ENCODE data around the gene PHACTR1.

Gene PHACTR1

DNA sequence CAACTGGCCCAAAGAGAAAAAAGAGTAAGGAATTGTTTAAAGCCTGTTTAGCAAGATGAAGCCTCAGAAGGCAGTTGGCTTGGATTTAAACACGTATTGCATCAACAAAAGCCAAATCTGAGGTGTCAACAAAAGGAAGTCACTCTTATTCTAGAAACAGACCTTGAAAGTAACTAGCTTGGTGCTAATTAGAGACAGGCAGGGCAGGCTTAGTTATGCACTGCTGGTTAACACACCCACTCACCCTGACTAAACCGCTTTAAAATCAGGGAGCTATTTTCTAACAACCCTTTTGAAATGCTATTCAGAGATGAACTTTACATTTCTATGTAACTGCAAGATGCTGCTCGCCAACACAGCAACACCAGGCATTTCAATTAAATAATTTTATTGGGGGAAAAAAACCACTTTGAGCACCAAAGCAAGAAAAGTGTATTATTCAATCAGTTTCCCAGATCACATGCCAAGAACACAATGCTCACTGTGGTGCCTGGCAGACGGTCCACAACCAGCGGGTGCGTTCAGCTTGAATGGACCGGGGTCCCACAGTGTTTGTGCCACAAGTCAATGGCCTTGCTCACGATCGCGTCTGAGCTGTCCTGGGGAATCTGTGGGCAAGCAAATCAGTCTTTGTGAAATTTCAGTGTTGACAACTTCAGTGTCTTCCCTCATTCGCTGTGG is 588.2 kb downstream of the PHACTR1 start:
- H3K4me3 ChIP-seq (ENCODE audit: low read depth, low read length): no peak overlapping the region
- DNase-seq (ENCODE audit: low read depth, low spot score): no peak
- in situ Hi-C loops (cut with HindIII; ENCODE audit: low sequenced_read_pairs): no loop called here
- TF ChIP-seq, protein P1, sequence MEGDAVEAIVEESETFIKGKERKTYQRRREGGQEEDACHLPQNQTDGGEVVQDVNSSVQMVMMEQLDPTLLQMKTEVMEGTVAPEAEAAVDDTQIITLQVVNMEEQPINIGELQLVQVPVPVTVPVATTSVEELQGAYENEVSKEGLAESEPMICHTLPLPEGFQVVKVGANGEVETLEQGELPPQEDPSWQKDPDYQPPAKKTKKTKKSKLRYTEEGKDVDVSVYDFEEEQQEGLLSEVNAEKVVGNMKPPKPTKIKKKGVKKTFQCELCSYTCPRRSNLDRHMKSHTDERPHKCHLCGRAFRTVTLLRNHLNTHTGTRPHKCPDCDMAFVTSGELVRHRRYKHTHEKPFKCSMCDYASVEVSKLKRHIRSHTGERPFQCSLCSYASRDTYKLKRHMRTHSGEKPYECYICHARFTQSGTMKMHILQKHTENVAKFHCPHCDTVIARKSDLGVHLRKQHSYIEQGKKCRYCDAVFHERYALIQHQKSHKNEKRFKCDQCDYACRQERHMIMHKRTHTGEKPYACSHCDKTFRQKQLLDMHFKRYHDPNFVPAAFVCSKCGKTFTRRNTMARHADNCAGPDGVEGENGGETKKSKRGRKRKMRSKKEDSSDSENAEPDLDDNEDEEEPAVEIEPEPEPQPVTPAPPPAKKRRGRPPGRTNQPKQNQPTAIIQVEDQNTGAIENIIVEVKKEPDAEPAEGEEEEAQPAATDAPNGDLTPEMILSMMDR (IDR thresholded peaks at IDR 0.05; ENCODE audit: low read depth, low read length): no peak

DNA sequence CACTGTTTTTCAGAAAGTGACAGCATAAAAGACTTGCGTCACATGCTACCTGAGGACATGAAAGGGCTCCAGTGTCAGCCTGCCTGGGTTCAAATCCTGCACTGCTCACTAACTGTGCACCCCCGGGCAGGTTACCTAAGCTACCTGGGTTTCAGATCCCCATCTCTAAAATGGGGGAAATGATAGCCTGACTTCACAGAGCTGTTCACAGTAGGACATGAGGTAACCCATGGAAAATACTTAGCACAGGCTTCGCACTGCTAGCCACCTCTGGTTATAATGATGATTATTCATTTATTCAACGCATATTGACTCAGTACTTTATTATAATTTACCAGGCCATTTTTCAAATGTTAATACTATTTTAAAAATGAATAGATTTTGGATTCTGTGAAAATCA is 588.7 kb downstream of the PHACTR1 start:
- DNase-seq (ENCODE audit: low read depth, low spot score): no peak
- no peak overlapping the region for H3K4me3 ChIP-seq (ENCODE audit: low read depth, low read length)
- TF ChIP-seq, protein P1 (IDR thresholded peaks at IDR 0.05; ENCODE audit: low read depth, low read length): no peak
- in situ Hi-C loops (cut with HindIII; ENCODE audit: low sequenced_read_pairs): no loop called here

DNA sequence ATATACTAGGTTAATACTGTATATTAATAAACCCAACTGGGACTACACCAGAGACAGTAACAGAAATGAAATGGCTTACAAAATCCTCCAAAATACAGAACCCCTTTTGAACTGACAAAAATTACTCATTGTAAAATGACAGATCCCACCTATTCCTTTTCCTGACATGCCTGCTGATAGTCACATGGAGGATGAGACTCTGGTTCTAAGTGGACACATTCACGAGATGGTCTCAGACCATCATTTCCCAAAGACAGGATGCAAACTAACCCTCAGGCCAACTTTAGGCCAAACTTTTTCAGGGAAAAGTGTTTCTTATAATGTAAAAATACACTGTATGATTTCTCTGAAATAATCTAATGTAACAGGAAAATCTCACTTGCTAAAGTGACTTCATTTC is 589.2 kb downstream of the PHACTR1 start:
- in situ Hi-C loops (cut with HindIII; ENCODE audit: low sequenced_read_pairs): no loop called here
- no peak overlapping the region for H3K4me3 ChIP-seq (ENCODE audit: low read depth, low read length)
- TF ChIP-seq, protein P1 (IDR thresholded peaks at IDR 0.05; ENCODE audit: low read depth, low read length): no peak
- no peak for DNase-seq (ENCODE audit: low read depth, low spot score)

DNA sequence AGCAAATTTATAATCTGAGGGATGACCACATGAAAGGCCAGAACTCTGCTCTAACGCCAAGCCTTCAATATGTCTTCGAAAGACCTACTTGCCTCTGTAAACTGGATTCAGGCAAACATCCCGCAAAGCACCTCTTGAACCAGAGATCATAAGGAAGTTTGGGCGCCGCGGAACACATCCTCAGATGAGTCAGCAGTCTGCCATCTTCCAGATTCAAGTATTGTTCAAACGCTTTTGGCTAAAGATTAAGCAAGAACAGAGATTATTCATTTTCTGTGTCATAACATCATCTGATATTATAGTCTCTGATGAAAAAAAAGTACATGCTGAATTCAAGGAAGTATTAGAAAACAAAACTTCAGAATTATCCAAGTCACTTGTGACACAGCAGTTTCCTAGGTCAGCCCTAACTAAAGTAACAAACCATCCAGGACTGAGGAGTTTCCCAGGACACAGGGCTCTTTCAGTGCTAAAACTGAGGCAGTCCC is 591.0 kb downstream of the PHACTR1 start:
- peak; percentile 62 for DNase-seq (ENCODE audit: low read depth, low spot score)
- TF ChIP-seq, protein P1 (IDR thresholded peaks at IDR 0.05; ENCODE audit: low read depth, low read length): no peak
- in situ Hi-C loops (cut with HindIII; ENCODE audit: low sequenced_read_pairs): no loop called here
- H3K4me3 ChIP-seq (ENCODE audit: low read depth, low read length): no peak overlapping the region

DNA sequence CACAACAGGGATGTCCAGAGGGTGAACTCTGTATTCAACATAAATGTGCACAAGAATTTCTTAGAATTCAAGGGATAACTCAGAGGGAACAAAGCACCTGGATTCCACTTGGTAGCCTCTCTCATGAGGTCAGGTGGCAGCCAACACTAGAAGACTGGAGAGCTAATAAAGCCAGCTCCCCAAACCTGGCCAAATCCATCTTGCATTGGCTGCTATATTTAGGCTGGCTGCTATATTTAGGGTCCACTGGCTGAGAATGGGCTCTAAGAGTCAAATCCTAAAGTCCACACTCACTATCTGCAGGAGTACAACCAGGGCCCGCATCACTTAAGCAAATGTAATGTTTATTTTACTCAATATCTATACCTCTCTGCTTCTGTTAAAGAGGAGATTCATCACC is 591.8 kb downstream of the PHACTR1 start:
- H3K4me3 ChIP-seq (ENCODE audit: low read depth, low read length): no peak overlapping the region
- TF ChIP-seq, protein P1 (IDR thresholded peaks at IDR 0.05; ENCODE audit: low read depth, low read length): no peak
- in situ Hi-C loops (cut with HindIII; ENCODE audit: low sequenced_read_pairs): no loop called here
- DNase-seq (ENCODE audit: low read depth, low spot score): no peak

DNA sequence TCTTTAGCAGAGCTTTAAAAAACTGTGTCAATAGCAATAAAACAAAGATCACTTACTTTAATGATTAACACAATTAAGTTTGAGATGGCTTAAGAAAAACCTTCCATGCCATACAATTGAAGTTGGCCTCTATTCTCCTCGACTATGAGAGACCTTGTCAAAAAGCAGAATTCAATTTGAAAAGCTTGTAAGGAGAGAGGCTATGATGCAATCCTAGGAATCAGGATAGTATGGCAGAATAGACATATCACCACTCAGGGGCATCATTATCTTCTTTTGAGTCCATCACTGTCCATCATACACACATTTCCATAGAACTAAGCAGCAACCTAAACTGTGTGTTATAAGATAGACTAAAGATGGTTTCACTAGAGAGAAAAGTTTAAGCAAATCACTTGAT is 594.6 kb downstream of the PHACTR1 start:
- no peak for DNase-seq (ENCODE audit: low read depth, low spot score)
- in situ Hi-C loops (cut with HindIII; ENCODE audit: low sequenced_read_pairs): no loop called here
- no peak overlapping the region for H3K4me3 ChIP-seq (ENCODE audit: low read depth, low read length)
- TF ChIP-seq, protein P1 (IDR thresholded peaks at IDR 0.05; ENCODE audit: low read depth, low read length): no peak
